Measurements from ENCODE around the gene ARHGAP27.

The ARHGAP27 gene

DNA sequence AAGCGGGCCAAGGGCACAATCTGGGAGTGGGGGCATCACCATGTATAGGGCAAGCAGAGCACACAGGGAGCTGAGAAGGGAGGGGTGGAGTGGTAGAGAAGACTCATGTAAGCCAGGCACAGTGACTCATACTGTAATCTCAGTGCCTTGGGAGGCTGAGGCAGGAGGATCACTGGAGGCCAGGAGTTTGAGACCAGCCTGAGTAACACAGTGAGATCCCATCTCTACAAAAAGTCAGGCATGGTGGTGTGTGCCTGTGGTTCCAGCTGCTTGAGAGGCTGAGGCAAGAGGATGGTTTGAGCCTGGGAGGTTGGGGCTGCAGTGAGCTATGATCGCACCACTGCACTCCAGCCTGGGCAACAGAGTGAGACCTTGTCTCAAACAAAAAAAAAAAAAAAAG is 40.8 kb downstream of the ARHGAP27 start:
- TF ChIP-seq BACH2 (CRISPR knock-in tag; IDR thresholded peaks at IDR 0.05; ENCODE audit: borderline replicate concordance) (no peak), CSDC2 (CRISPR knock-in tag; IDR thresholded peaks at IDR 0.05) (no peak), ESRRG (CRISPR knock-in tag; IDR thresholded peaks at IDR 0.05) (no peak), PPARA (CRISPR knock-in tag; IDR thresholded peaks at IDR 0.05; ENCODE audit: borderline replicate concordance) (no peak), TOX (CRISPR knock-in tag; IDR thresholded peaks at IDR 0.05; ENCODE audit: borderline replicate concordance) (no peak), ISL1 (CRISPR knock-in tag; IDR thresholded peaks at IDR 0.05) (no peak), SNAI2 (CRISPR knock-in tag; IDR thresholded peaks at IDR 0.05) (no peak), ZC3H10 (CRISPR knock-in tag; IDR thresholded peaks at IDR 0.05) (no peak), OSR1 (CRISPR knock-in tag; IDR thresholded peaks at IDR 0.05) (no peak), ZFP30 (CRISPR knock-in tag; IDR thresholded peaks at IDR 0.05) (no peak), RARB (CRISPR knock-in tag; IDR thresholded peaks at IDR 0.05) (no peak), ZNF8 (CRISPR knock-in tag; IDR thresholded peaks at IDR 0.05) (no peak), ARNTL (CRISPR knock-in tag; IDR thresholded peaks at IDR 0.05; ENCODE audit: borderline replicate concordance, low read depth) (no peak), CSRNP3 (CRISPR knock-in tag; IDR thresholded peaks at IDR 0.05) (no peak), PATZ1 (CRISPR knock-in tag; IDR thresholded peaks at IDR 0.05; ENCODE audit: borderline replicate concordance) (no peak), ZFP3 (CRISPR knock-in tag; IDR thresholded peaks at IDR 0.05) (no peak), GLIS3 (CRISPR knock-in tag; IDR thresholded peaks at IDR 0.05) (no peak), ZNF565 (CRISPR knock-in tag; conservative IDR thresholded peaks at IDR 0.05; ENCODE audit: low read depth) (no peak)
- TF ChIP-seq, protein P1, sequence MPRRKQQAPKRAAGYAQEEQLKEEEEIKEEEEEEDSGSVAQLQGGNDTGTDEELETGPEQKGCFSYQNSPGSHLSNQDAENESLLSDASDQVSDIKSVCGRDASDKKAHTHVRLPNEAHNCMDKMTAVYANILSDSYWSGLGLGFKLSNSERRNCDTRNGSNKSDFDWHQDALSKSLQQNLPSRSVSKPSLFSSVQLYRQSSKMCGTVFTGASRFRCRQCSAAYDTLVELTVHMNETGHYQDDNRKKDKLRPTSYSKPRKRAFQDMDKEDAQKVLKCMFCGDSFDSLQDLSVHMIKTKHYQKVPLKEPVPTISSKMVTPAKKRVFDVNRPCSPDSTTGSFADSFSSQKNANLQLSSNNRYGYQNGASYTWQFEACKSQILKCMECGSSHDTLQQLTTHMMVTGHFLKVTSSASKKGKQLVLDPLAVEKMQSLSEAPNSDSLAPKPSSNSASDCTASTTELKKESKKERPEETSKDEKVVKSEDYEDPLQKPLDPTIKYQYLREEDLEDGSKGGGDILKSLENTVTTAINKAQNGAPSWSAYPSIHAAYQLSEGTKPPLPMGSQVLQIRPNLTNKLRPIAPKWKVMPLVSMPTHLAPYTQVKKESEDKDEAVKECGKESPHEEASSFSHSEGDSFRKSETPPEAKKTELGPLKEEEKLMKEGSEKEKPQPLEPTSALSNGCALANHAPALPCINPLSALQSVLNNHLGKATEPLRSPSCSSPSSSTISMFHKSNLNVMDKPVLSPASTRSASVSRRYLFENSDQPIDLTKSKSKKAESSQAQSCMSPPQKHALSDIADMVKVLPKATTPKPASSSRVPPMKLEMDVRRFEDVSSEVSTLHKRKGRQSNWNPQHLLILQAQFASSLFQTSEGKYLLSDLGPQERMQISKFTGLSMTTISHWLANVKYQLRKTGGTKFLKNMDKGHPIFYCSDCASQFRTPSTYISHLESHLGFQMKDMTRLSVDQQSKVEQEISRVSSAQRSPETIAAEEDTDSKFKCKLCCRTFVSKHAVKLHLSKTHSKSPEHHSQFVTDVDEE (CRISPR knock-in tag; IDR thresholded peaks at IDR 0.05), result no peak
- TF ChIP-seq, protein P2, sequence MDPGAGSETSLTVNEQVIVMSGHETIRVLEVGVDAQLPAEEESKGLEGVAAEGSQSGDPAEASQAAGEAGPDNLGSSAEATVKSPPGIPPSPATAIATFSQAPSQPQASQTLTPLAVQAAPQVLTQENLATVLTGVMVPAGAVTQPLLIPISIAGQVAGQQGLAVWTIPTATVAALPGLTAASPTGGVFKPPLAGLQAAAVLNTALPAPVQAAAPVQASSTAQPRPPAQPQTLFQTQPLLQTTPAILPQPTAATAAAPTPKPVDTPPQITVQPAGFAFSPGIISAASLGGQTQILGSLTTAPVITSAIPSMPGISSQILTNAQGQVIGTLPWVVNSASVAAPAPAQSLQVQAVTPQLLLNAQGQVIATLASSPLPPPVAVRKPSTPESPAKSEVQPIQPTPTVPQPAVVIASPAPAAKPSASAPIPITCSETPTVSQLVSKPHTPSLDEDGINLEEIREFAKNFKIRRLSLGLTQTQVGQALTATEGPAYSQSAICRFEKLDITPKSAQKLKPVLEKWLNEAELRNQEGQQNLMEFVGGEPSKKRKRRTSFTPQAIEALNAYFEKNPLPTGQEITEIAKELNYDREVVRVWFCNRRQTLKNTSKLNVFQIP (CRISPR knock-in tag; IDR thresholded peaks at IDR 0.05; ENCODE audit: borderline replicate concordance, low read depth), result no peak
- no peak for ATAC-seq

- TF ChIP-seq ZFP3 (CRISPR knock-in tag; IDR thresholded peaks at IDR 0.05), result no peak
- no peak for ATAC-seq
Measured at GRCh38 chr17:45391291-45391690, 41.4 kb downstream of the ARHGAP27 start.

DNA sequence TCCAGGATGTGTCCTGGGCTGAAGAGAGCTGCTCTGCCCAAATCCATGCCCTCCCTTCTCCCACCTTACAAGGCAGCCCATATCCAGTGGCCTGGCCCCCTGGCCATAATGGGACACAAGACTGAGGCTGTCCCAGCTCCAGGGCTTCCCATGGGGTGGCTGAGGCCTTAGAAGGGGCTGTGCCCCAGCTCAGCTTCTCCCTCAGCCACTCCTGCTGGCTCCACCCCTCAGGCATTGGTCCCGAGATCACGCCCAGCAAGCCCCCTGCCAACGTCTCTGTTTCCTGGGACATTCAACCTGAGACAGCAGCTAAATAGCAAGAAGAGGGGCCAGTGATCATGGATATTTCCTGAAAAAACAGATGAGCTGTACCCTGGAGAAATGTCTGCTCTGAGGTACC is 43.3 kb downstream of the ARHGAP27 start:
- TF ChIP-seq RARB (CRISPR knock-in tag; IDR thresholded peaks at IDR 0.05) (no peak), ZNF565 (CRISPR knock-in tag; conservative IDR thresholded peaks at IDR 0.05; ENCODE audit: low read depth) (no peak), TOX (CRISPR knock-in tag; IDR thresholded peaks at IDR 0.05; ENCODE audit: borderline replicate concordance) (no peak), ZC3H10 (CRISPR knock-in tag; IDR thresholded peaks at IDR 0.05) (no peak), CSDC2 (CRISPR knock-in tag; IDR thresholded peaks at IDR 0.05) (no peak), TCF4 (CRISPR knock-in tag; IDR thresholded peaks at IDR 0.05; ENCODE audit: borderline replicate concordance) (no peak), PATZ1 (CRISPR knock-in tag; IDR thresholded peaks at IDR 0.05; ENCODE audit: borderline replicate concordance) (no peak), SNAI2 (CRISPR knock-in tag; IDR thresholded peaks at IDR 0.05) (no peak), ZFP3 (CRISPR knock-in tag; IDR thresholded peaks at IDR 0.05) (no peak), ESRRG (CRISPR knock-in tag; IDR thresholded peaks at IDR 0.05) (no peak), CREB5 (CRISPR knock-in tag; IDR thresholded peaks at IDR 0.05; ENCODE audit: low read depth) (no peak), ZFP30 (CRISPR knock-in tag; IDR thresholded peaks at IDR 0.05) (no peak), OSR1 (CRISPR knock-in tag; IDR thresholded peaks at IDR 0.05) (no peak), GLIS3 (CRISPR knock-in tag; IDR thresholded peaks at IDR 0.05) (no peak)
- TF ChIP-seq, protein P2 (CRISPR knock-in tag; IDR thresholded peaks at IDR 0.05; ENCODE audit: borderline replicate concordance, low read depth), result no peak

More for the DNA sequence above, 43.3 kb downstream of the ARHGAP27 start:
- no peak for ATAC-seq
